Smooth muscle cell (in vitro differentiated cells): Measurements from ENCODE around the gene CCT6B. TPM values are rescaled to one million over a fixed set of nuclear protein-coding genes. Genes with fewer than 3 reads are reported as not detected.

Experiments
- DNase-seq: peaks from one replicate; lab custom pipeline; 2025; ENCODE audit not compliant: unreplicated experiment; lab: John Stamatoyannopoulos, UW
- H2AFZ ChIP-seq: fragments of 200-600 bp; sonication (generic); 2 replicates; pipeline ENCODE4 v1.6.0; 2016; ENCODE audit warnings: antibody characterized with exemption, low read depth, mild to moderate bottlenecking
- H3F3A ChIP-seq: fragments of 200-600 bp; sonication (generic); 2 replicates; pipeline ENCODE4 v1.6.0; 2017; ENCODE audit warnings: antibody characterized with exemption, low read depth
- H3K27ac ChIP-seq: fragments of 200-600 bp; sonication (generic); 2 replicates; pipeline ENCODE4 v1.5.1; 2016; ENCODE audit warnings: low read depth, mild to moderate bottlenecking
- H3K27me3 ChIP-seq: fragments of 200-600 bp; sonication (generic); 2 replicates; pipeline ENCODE4 v1.6.1; 2016; ENCODE audit warnings: low read depth, mild to moderate bottlenecking
- H3K36me3 ChIP-seq: fragments of 200-600 bp; sonication (generic); 2 replicates; pipeline ENCODE4 v1.5.1; 2016; ENCODE audit warnings: low read depth
- H3K4me1 ChIP-seq: fragments of 200-600 bp; sonication (generic); 2 replicates; pipeline ENCODE4 v1.5.1; 2016; ENCODE audit warnings: low read depth
- H3K4me2 ChIP-seq: fragments of 200-600 bp; sonication (generic); 2 replicates; pipeline ENCODE4 v1.6.0; 2016; ENCODE audit warnings: mild to moderate bottlenecking
- H3K4me3 ChIP-seq: fragments of 200-600 bp; sonication (generic); 2 replicates; pipeline ENCODE4 v1.5.1; 2016; ENCODE audit warnings: mild to moderate bottlenecking
- H3K79me2 ChIP-seq: fragments of 200-600 bp; sonication (generic); 2 replicates; pipeline ENCODE4 v1.6.0; 2016; ENCODE audit warnings: low read depth, mild to moderate bottlenecking
- H3K9ac ChIP-seq: fragments of 200-600 bp; sonication (generic); 2 replicates; pipeline ENCODE4 v1.6.0; 2016; ENCODE audit warnings: low read depth
- H3K9me3 ChIP-seq: fragments of 200-600 bp; sonication (generic); replicated peaks from 2 replicates; pipeline ENCODE4 v1.5.1; 2016; ENCODE audit warnings: low read depth
- H4K20me1 ChIP-seq: fragments of 200-600 bp; sonication (generic); 2 replicates; pipeline ENCODE4 v1.6.0; 2016; ENCODE audit warnings: low read depth
- WGBS: methylation state at CpG from one replicate; pipeline ENCODE4 v1.1.7; 2016; ENCODE audit warnings: low lambda C conversion rate; 5-methylcytosine and 5-hydroxymethylcytosine counted together
- polyA plus RNA-seq: library from polyadenylated mRNA; unstranded; fragments of >200 nt; fragmentation: Nextera tagmentation; extraction: Ambion mirVana; gene quantifications from 2 replicates; pipeline ENCODE4 v1.2.1, GENCODE V29; 2016
- total RNA-seq: library from RNA; depleted of rRNA; stranded (reverse); fragments of >200 nt; gene quantifications from 2 replicates; pipeline ENCODE4 v1.2.3, GENCODE V29; 2014
- TF ChIP-seq, protein P1 (sequence below): fragments of 200-600 bp; sonication (generic); IDR thresholded peaks from 2 replicates; pipeline ENCODE4 v1.5.1; 2017; ENCODE audit warnings: borderline replicate concordance, mild to moderate bottlenecking, antibody characterized with exemption; ENCODE audit not compliant: insufficient read depth, poor library complexity, severe bottlenecking

Gene CCT6B
- total and polyA plus RNA-seq, 2 experiments from 2014 or later = 1.5 to 1.6 TPM

DNA sequence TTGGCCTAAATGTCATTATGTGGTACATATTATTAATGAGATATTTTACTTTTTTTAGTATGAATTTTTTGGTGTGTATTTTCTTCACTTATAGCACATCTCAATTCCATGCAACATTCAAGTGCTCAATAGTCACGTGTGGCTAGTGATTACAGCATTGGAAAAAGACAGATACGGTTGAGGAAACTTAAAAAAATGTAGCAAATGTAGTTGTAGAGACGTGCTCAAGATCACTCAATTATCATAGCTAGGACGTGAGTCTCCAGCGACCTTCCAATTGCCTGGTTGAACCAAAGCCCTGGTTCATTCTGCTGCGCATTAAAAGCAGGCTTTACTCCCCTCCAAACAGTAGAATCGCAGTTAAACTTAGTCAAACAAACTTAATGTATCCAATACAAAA, 17.9 kb upstream of the CCT6B start:
- 77% methylated on average over 7 of the region's 7 CpGs for WGBS
- Histone ChIP-seq H3K4me3 (peak overlapping the region; percentile 88), H2AFZ (no peak overlapping the region), H3K4me2 (peak overlapping the region; percentile 90), H4K20me1 (no peaks in the 10 kb centered on the region), H3K9me3 (no peaks in the 10 kb centered on the region), H3K27me3 (no peaks in the 10 kb centered on the region), H3K79me2 (peaks cover 21% of the 10 kb centered on the region), H3K27ac (peak overlapping the region; percentile 98), H3K9ac (no peak overlapping the region), H3F3A (no peaks in the 10 kb centered on the region), H3K36me3 (no peaks in the 10 kb centered on the region), H3K4me1 (peaks cover 17% of the 10 kb centered on the region)
- TF ChIP-seq, protein P1, sequence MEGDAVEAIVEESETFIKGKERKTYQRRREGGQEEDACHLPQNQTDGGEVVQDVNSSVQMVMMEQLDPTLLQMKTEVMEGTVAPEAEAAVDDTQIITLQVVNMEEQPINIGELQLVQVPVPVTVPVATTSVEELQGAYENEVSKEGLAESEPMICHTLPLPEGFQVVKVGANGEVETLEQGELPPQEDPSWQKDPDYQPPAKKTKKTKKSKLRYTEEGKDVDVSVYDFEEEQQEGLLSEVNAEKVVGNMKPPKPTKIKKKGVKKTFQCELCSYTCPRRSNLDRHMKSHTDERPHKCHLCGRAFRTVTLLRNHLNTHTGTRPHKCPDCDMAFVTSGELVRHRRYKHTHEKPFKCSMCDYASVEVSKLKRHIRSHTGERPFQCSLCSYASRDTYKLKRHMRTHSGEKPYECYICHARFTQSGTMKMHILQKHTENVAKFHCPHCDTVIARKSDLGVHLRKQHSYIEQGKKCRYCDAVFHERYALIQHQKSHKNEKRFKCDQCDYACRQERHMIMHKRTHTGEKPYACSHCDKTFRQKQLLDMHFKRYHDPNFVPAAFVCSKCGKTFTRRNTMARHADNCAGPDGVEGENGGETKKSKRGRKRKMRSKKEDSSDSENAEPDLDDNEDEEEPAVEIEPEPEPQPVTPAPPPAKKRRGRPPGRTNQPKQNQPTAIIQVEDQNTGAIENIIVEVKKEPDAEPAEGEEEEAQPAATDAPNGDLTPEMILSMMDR = no peak
- no peak for DNase-seq

DNA sequence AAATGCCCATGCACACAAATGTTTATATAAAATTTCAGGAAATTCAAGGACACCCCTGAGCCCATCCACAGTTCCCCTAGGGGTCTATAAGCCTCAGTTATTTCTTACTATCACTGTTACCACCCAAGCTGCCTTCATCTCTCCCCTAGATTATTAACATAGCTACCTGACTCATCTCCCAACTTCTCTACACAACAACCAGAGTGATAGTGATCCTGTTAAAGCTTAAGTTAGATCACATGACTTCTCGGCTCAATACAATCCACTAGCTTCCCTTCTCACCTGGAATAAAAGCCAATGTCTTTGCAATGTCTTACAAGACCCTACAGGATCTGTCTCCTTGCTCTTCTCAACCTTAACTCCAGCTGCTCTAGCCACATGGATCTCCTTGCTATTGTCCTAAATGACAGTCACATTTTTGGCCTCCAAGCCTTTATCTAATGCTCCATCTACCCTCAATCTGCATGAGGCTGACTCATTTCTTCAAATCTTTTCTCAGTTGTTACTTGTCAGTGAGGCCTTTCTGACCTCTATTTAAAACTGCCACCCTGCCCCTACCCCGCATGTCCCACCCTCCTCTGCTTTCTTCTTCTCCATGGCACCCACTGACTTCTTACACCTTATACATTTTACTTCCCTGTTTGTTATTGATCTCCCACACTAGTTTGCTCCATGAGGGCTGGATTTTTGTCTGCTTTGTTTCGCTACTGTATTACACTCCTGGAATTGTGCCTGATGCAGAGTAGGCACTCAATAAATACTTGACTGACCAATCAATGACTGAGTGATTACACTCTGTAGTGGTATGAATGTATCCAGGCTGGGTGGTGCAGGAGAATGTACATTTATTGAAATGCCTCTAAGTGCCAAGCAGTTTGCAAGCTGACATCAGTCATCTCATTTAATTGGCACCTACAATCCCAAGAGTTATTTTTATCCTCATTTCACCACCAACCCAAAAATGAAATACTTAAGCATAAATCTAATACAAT, 13.8 kb upstream of the CCT6B start:
- Histone ChIP-seq H3F3A (no peaks in the 10 kb centered on the region), H3K27ac (no peak overlapping the region), H3K27me3 (no peaks in the 10 kb centered on the region), H3K9ac (no peak overlapping the region), H4K20me1 (no peaks in the 10 kb centered on the region), H3K36me3 (no peaks in the 10 kb centered on the region), H2AFZ (no peak overlapping the region), H3K4me3 (no peak overlapping the region), H3K4me1 (peaks cover 8% of the 10 kb centered on the region), H3K9me3 (no peaks in the 10 kb centered on the region), H3K4me2 (no peak overlapping the region), H3K79me2 (no peaks in the 10 kb centered on the region)
- DNase-seq = no peak
- TF ChIP-seq, protein P1 = no peak
- WGBS = 71% methylated on average over 3 of the region's 3 CpGs

DNA sequence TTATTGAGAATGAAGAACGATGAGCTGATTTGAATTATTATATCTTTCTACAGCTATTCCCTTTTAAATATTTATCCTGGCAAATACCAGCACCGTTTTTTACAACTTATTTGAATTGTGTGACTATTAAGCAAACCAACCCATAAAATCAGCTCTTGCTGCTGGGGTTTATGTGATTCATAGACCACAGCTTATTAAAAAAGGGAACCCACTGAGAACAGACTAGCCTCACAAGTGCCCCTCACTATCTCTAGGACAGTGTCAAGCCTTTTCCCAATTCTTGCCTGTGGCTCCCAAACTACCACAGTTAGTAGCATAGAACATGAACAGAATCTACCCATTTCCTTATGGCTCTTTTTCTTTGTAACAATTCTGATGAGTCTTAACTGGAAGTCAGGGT, 12.9 kb upstream of the CCT6B start:
- H3K27me3 ChIP-seq = no peaks in the 10 kb centered on the region
- WGBS = 21% methylated on average over 2 of the region's 2 CpGs
- H3K27ac ChIP-seq = no peak overlapping the region

More for the DNA sequence above, 12.9 kb upstream of the CCT6B start:
- Histone ChIP-seq H3K9me3 (no peaks in the 10 kb centered on the region), H3K79me2 (no peaks in the 10 kb centered on the region), H3K4me1 (no peaks in the 10 kb centered on the region), H3F3A (no peaks in the 10 kb centered on the region), H3K9ac (no peak overlapping the region), H3K4me3 (no peak overlapping the region), H2AFZ (no peak overlapping the region), H3K36me3 (no peaks in the 10 kb centered on the region), H3K4me2 (no peak overlapping the region), H4K20me1 (no peaks in the 10 kb centered on the region)
- no peak for DNase-seq
- TF ChIP-seq, protein P1 = no peak
